Measurements from ENCODE around the gene KCNQ2. TPM values are rescaled to one million over a fixed set of nuclear protein-coding genes. Genes with fewer than 3 reads are reported as not detected.

Gene KCNQ2
- total and polyA plus RNA-seq, 8 donors = 0.54 to 12.5 (median 1.5) TPM

DNA sequence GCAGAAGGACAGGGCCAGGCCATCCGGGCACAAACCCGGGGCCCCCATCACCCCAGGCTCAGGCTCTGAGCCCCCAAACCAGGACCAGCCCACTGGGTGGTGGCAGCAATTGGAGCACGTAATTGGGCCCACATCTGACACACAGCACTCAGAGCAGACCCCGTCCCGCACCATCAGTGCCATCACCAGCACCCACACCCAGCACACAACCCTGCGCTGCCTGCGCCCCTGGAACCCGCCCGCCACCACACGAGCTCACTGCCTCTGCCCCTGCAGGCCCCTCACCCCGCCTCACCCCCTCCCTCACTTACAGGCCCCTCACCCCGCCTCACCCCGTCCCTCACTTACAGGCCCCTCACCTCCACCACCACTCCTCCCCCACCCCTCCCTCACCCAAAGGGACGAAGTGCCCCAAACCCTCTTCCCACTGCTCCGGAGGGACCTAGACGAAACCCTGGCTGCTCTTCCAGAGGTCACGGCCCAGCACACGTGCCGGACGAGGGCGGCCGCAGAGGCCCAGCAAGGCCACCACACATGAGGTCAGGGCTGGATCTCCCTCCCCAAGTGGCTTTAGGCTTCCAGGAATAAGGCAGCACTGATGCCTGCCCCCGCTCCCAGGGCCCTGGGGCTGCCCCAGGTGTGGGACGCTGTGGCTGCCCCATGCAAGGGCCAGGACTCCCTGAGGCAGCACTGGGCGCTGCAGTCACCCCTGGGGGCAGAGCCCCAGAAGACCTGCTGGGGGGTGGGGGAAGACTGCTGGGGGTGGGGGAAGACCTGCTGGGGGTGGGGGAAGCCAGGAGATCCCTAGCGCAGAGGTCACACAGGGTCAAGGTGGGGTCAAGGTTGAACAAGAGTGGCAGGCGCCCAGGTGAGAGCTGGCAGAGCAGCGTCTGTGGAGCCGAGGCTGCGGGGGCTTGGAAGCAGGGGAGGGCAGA is 22.4 kb downstream of the KCNQ2 start:
- intact Hi-C loops (cut with DNase I) = no loop called here

DNA sequence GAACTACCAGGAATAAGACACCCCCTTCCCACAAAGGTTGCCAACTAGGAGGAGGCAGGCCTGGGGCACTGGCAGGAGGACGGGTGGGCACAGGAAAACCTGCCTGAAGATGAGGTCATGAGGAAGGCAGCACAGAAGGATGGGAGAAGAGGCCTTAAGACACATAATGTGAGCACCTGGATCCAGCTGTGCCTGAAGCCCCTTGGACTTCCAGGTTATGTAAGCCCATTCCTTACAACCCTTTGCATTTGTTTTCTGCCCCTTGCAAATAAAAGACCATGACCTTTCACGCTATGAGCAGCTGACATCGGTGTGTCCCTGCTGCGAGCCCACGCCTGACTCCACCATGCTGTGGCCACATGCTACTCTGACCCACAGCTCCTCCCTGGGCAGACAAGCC is 23.4 kb downstream of the KCNQ2 start:
- no peaks in the 10 kb centered on the region for H3K9me3 ChIP-seq
- H3K4me3 ChIP-seq = no peak overlapping the region
- intact Hi-C loops (cut with DNase I) = no loop called here
- DNase-seq (no peak), FAIRE-seq (no peak), ATAC-seq (no peak)
- no peaks in the 10 kb centered on the region for H3K36me3 ChIP-seq
- no peak overlapping the region for H3K27ac ChIP-seq
- TF ChIP-seq CTCF (IDR thresholded peaks at IDR 0.05) = no peak
- 75 to 82% methylated on average over 5 of the region's 5 CpGs for WGBS, 2 donors
- H3K4me1 ChIP-seq = no peaks in the 10 kb centered on the region
- H3K27me3 ChIP-seq = peaks cover 0 to 3% (median 1%) of the 10 kb centered on the region in 4 donors

More for the DNA sequence above, 22.4 kb downstream of the KCNQ2 start:
- ATAC-seq (no peak), FAIRE-seq (no peak), DNase-seq (no peak)
- no peak for TF ChIP-seq CTCF (IDR thresholded peaks at IDR 0.05)
- Histone ChIP-seq H3K9me3 (no peaks in the 10 kb centered on the region), H3K36me3 (no peaks in the 10 kb centered on the region), H3K4me3 (no peak overlapping the region), H3K4me1 (no peaks in the 10 kb centered on the region), H3K27ac (no peak overlapping the region), H3K27me3 (peaks cover 0 to 11% (median 1%) of the 10 kb centered on the region in 4 donors)
- 55 to 69% methylated on average over 27 to 30 of the region's 30 CpGs for WGBS, 2 donors

DNA sequence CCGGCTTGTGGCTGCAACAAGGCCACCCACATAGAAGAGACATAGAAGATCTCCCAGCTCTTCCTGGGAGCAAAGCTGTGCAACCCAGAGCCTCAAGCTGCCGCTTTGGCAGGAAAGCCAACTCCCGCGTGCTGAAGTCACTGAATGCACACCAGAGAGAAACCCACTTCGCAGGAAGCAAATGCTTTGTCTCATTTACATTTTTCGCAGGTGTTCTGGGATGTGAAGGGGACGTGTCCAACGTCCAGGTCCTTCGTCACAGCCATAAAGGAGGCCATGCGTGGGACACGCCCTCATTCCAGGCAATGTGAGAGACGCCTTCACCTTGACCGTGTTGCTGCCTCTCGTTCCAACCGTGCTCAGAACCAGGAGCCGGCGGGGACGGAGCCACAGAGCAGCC is 24.4 kb downstream of the KCNQ2 start:
- Histone ChIP-seq H3K36me3 (no peaks in the 10 kb centered on the region), H3K4me1 (no peaks in the 10 kb centered on the region), H3K27ac (no peak overlapping the region), H3K9me3 (no peaks in the 10 kb centered on the region), H3K27me3 (peaks cover 0 to 3% (median 0%) of the 10 kb centered on the region in 4 donors), H3K4me3 (no peak overlapping the region)
- intact Hi-C loops (cut with DNase I) = no loop called here
- FAIRE-seq = no peak
- TF ChIP-seq CTCF (IDR thresholded peaks at IDR 0.05) = no peak
- no peak for DNase-seq
- ATAC-seq = no peak
- 29 to 30% methylated on average over 18 of the region's 18 CpGs for WGBS, 2 donors

- DNase-seq (no peak), ATAC-seq (no peak), FAIRE-seq (no peak)
- peaks cover 0 to 3% (median 0%) of the 10 kb centered on the region in 4 donors for H3K27me3 ChIP-seq
- WGBS, 2 donors = 53 to 67% methylated on average over 16 of the region's 16 CpGs
- H3K27ac ChIP-seq = no peak overlapping the region
- no peak for TF ChIP-seq CTCF (IDR thresholded peaks at IDR 0.05)
- H3K36me3 ChIP-seq = no peaks in the 10 kb centered on the region
- H3K4me3 ChIP-seq = no peak overlapping the region
- H3K4me1 ChIP-seq = no peaks in the 10 kb centered on the region
- intact Hi-C loops (cut with DNase I) = no loop called here
- H3K9me3 ChIP-seq = no peaks in the 10 kb centered on the region
Observed at GRCh38 chr20:63447320-63447719, 25.1 kb downstream of the KCNQ2 start.
